Measurements from ENCODE around the gene TBK1.
"Not testable (repeated sequence)": the region's sequence is repeated elsewhere in the genome, so short reads cannot be mapped to it uniquely, and the experiment has no call there.

The TBK1 gene

DNA sequence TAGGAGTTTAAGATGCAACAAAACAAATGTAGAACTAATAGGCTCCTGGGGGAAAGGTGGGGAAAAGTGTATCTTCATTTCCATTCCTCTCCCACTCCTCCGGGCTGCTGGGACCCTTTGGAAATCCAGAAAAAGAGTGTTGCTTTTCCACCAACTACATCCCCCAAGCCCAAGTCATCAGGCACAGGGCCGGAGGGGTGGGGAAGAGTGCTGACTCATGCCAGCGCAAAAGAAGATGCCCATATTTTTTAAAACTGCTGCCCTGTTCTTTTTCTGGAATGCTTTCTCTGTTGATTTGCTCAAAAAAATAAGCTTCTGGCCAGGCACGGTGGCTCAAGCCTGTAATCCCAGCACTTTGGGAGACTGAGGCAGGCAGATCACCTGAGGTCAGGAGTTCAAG lies 70.9 kb downstream of the TBK1 start:
- TF ChIP-seq EZH2 (optimal IDR thresholded peaks at IDR 0.05; ENCODE audit: low read depth, low read length) (no peak), EZH2phosphoT487 (IDR thresholded peaks at IDR 0.05; ENCODE audit: low read length) (no peak), CTCF (IDR thresholded peaks at IDR 0.05; ENCODE audit: low read length) (no peak)
- Histone ChIP-seq H3K79me2 (ENCODE audit: low read length) (no peaks in the 10 kb centered on the region), H3K9me2 (replicated peaks; ENCODE audit: insufficient read depth, low read length) (no peaks in the 10 kb centered on the region), H3F3A (ENCODE audit: insufficient read depth, low read length) (no peaks in the 10 kb centered on the region), H3K4me2 (ENCODE audit: low read depth, low read length) (no peak overlapping the region), H3K9me3 (replicated peaks; ENCODE audit: insufficient read depth, low read length) (no peaks in the 10 kb centered on the region), H4K20me1 (ENCODE audit: insufficient read depth, low read length) (no peaks in the 10 kb centered on the region), H3K27me3 (replicated peaks; ENCODE audit: insufficient read depth, low read length) (no peaks in the 10 kb centered on the region), H2AFZ (ENCODE audit: low read length) (no peak overlapping the region), H3K4me1 (ENCODE audit: low read length) (no peaks in the 10 kb centered on the region), H3K36me3 (replicated peaks; ENCODE audit: insufficient read depth, low read length) (no peaks in the 10 kb centered on the region), H3K4me3 (ENCODE audit: low read length) (no peak overlapping the region), H3K27ac (ENCODE audit: low read length) (no peak overlapping the region), H3K9ac (ENCODE audit: low read length) (no peak overlapping the region)
- DNase-seq: no peak

- H3K27ac ChIP-seq (ENCODE audit: low read length); H3K36me3 ChIP-seq (replicated peaks; ENCODE audit: insufficient read depth, low read length); H4K20me1 ChIP-seq (ENCODE audit: insufficient read depth, low read length); H3K9me3 ChIP-seq (replicated peaks; ENCODE audit: insufficient read depth, low read length); H2AFZ ChIP-seq (ENCODE audit: low read length); H3K4me2 ChIP-seq (ENCODE audit: low read depth, low read length); H3K9ac ChIP-seq (ENCODE audit: low read length); H3K9me2 ChIP-seq (replicated peaks; ENCODE audit: insufficient read depth, low read length); H3K4me1 ChIP-seq (ENCODE audit: low read length); H3F3A ChIP-seq (ENCODE audit: insufficient read depth, low read length); DNase-seq; H3K27me3 ChIP-seq (replicated peaks; ENCODE audit: insufficient read depth, low read length); H3K4me3 ChIP-seq (ENCODE audit: low read length); H3K79me2 ChIP-seq (ENCODE audit: low read length): not testable (repeated sequence)
Measured at GRCh38 chr12:64523565-64524444, 71.9 kb downstream of the TBK1 start.

- Histone ChIP-seq H3K9ac (ENCODE audit: low read length) (no peak overlapping the region), H3K79me2 (ENCODE audit: low read length) (no peaks in the 10 kb centered on the region), H3F3A (ENCODE audit: insufficient read depth, low read length) (no peaks in the 10 kb centered on the region), H2AFZ (ENCODE audit: low read length) (no peak overlapping the region), H3K9me2 (replicated peaks; ENCODE audit: insufficient read depth, low read length) (no peaks in the 10 kb centered on the region), H3K9me3 (replicated peaks; ENCODE audit: insufficient read depth, low read length) (no peaks in the 10 kb centered on the region), H3K36me3 (replicated peaks; ENCODE audit: insufficient read depth, low read length) (no peaks in the 10 kb centered on the region), H3K4me3 (ENCODE audit: low read length) (no peak overlapping the region), H4K20me1 (ENCODE audit: insufficient read depth, low read length) (no peaks in the 10 kb centered on the region), H3K4me2 (ENCODE audit: low read depth, low read length) (no peak overlapping the region), H3K27ac (ENCODE audit: low read length) (no peak overlapping the region), H3K27me3 (replicated peaks; ENCODE audit: insufficient read depth, low read length) (no peaks in the 10 kb centered on the region), H3K4me1 (ENCODE audit: low read length) (no peaks in the 10 kb centered on the region)
- no peak for DNase-seq
- no peak for TF ChIP-seq CTCF (IDR thresholded peaks at IDR 0.05; ENCODE audit: low read length)
- no peak for TF ChIP-seq EZH2phosphoT487 (IDR thresholded peaks at IDR 0.05; ENCODE audit: low read length)
- TF ChIP-seq EZH2 (optimal IDR thresholded peaks at IDR 0.05; ENCODE audit: low read depth, low read length): no peak
Measured at GRCh38 chr12:64525461-64526160, 73.7 kb downstream of the TBK1 start.

GRCh38 chr12:64526859-64527258 lies 74.9 kb downstream of the TBK1 start:
- Histone ChIP-seq H3K4me2 (ENCODE audit: low read depth, low read length) (no peak overlapping the region), H3K27ac (ENCODE audit: low read length) (no peak overlapping the region), H3K36me3 (replicated peaks; ENCODE audit: insufficient read depth, low read length) (no peaks in the 10 kb centered on the region), H2AFZ (ENCODE audit: low read length) (no peak overlapping the region), H3K4me1 (ENCODE audit: low read length) (no peaks in the 10 kb centered on the region), H3K9ac (ENCODE audit: low read length) (no peak overlapping the region), H3K9me3 (replicated peaks; ENCODE audit: insufficient read depth, low read length) (no peaks in the 10 kb centered on the region), H3F3A (ENCODE audit: insufficient read depth, low read length) (no peaks in the 10 kb centered on the region), H3K27me3 (replicated peaks; ENCODE audit: insufficient read depth, low read length) (no peaks in the 10 kb centered on the region), H4K20me1 (ENCODE audit: insufficient read depth, low read length) (no peaks in the 10 kb centered on the region), H3K4me3 (ENCODE audit: low read length) (no peak overlapping the region), H3K9me2 (replicated peaks; ENCODE audit: insufficient read depth, low read length) (no peaks in the 10 kb centered on the region), H3K79me2 (ENCODE audit: low read length) (no peaks in the 10 kb centered on the region)
- DNase-seq: no peak
- no peak for TF ChIP-seq EZH2phosphoT487 (IDR thresholded peaks at IDR 0.05; ENCODE audit: low read length)
- no peak for TF ChIP-seq CTCF (IDR thresholded peaks at IDR 0.05; ENCODE audit: low read length)
- no peak for TF ChIP-seq EZH2 (optimal IDR thresholded peaks at IDR 0.05; ENCODE audit: low read depth, low read length)
